SK-N-SH treated with all-trans-retinoic acid at 6 μM for 48 hours (cell line): Measurements from ENCODE around the gene CEBPB.

Source experiments
- ATAC-seq: fragments of 200-7000 bp; cut with Tn5 transposase; 3 replicates; pipeline ENCODE4 v1.9.1; 2020; ENCODE audit warnings: mild to moderate bottlenecking, moderate library complexity
- ARNTL ChIP-seq: fragments of 450-650 bp; formaldehyde crosslinking; IDR thresholded peaks from 2 replicates; pipeline ENCODE4 v1.5.0; 2020; ENCODE audit warnings: low read depth, mild to moderate bottlenecking, moderate library complexity, borderline replicate concordance
- BACH2 ChIP-seq: fragments of 250-450 bp; sonication (Bioruptor Pico); IDR thresholded peaks from 2 replicates; pipeline ENCODE4 v1.9.0; 2021; ENCODE audit warnings: mild to moderate bottlenecking, borderline replicate concordance
- CSDC2 ChIP-seq: fragments of 250-450 bp; sonication (Bioruptor Pico); IDR thresholded peaks from 2 replicates; pipeline ENCODE4 v1.5.0; 2020; ENCODE audit warnings: mild to moderate bottlenecking, moderate library complexity
- CSRNP3 ChIP-seq: fragments of 250-450 bp; sonication (Bioruptor Pico); IDR thresholded peaks from 2 replicates; pipeline ENCODE4 v1.5.1; 2021; ENCODE audit warnings: mild to moderate bottlenecking, moderate library complexity
- ESRRG ChIP-seq: fragments of 250-450 bp; sonication (Bioruptor Pico); IDR thresholded peaks from 2 replicates; pipeline ENCODE4 v1.6.1; 2021; ENCODE audit warnings: mild to moderate bottlenecking
- GLIS3 ChIP-seq: fragments of 250-450 bp; sonication (Bioruptor Pico); IDR thresholded peaks from 2 replicates; pipeline ENCODE4 v1.5.0; 2020; ENCODE audit warnings: mild to moderate bottlenecking, moderate library complexity
- ISL1 ChIP-seq: fragments of 250-450 bp; sonication (Bioruptor Pico); IDR thresholded peaks from 2 replicates; pipeline ENCODE4 v2.1.2; 2022; ENCODE audit warnings: mild to moderate bottlenecking, moderate library complexity
- OSR1 ChIP-seq: fragments of 250-450 bp; sonication (Bioruptor Pico); IDR thresholded peaks from 2 replicates; pipeline ENCODE4 v1.8.0; 2022; ENCODE audit warnings: moderate library complexity, mild to moderate bottlenecking, inconsistent platforms
- PATZ1 ChIP-seq: fragments of 250-450 bp; sonication (Bioruptor Pico); IDR thresholded peaks from 2 replicates; pipeline ENCODE4 v1.8.0; 2020; ENCODE audit warnings: mild to moderate bottlenecking, moderate library complexity, borderline replicate concordance
- POU6F1 ChIP-seq: fragments of 250-450 bp; sonication (Bioruptor Pico); IDR thresholded peaks from 2 replicates; pipeline ENCODE4 v1.8.0; 2021; ENCODE audit warnings: low read depth, mild to moderate bottlenecking, moderate library complexity, borderline replicate concordance
- PPARA ChIP-seq: fragments of 250-450 bp; sonication (Bioruptor Pico); IDR thresholded peaks from 2 replicates; pipeline ENCODE4 v1.5.0; 2020; ENCODE audit warnings: mild to moderate bottlenecking, borderline replicate concordance
- RARB ChIP-seq: fragments of 250-450 bp; sonication (Bioruptor Pico); IDR thresholded peaks from 2 replicates; pipeline ENCODE4 v1.8.0; 2021; ENCODE audit warnings: mild to moderate bottlenecking, moderate library complexity
- SNAI2 ChIP-seq: fragments of 250-450 bp; sonication (Bioruptor Pico); IDR thresholded peaks from 2 replicates; pipeline ENCODE4 v1.5.0; 2020; ENCODE audit warnings: mild to moderate bottlenecking, moderate library complexity
- TCF4 ChIP-seq: fragments of 250-450 bp; sonication (Bioruptor Pico); IDR thresholded peaks from 2 replicates; pipeline ENCODE4 v1.8.0; 2021; ENCODE audit warnings: mild to moderate bottlenecking, moderate library complexity, borderline replicate concordance
- TOX ChIP-seq: fragments of 250-450 bp; sonication (Bioruptor Pico); IDR thresholded peaks from 2 replicates; pipeline ENCODE4 v1.8.0; 2021; ENCODE audit warnings: mild to moderate bottlenecking, moderate library complexity, borderline replicate concordance
- TSHZ2 ChIP-seq: fragments of 250-450 bp; sonication (Bioruptor Pico); IDR thresholded peaks from 2 replicates; pipeline ENCODE4 v1.5.0; 2020; ENCODE audit warnings: mild to moderate bottlenecking, moderate library complexity
- ZC3H10 ChIP-seq: fragments of 250-450 bp; sonication (Bioruptor Pico); IDR thresholded peaks from 2 replicates; pipeline ENCODE4 v1.5.1; 2021; ENCODE audit warnings: mild to moderate bottlenecking, moderate library complexity
- ZFP3 ChIP-seq: fragments of 250-450 bp; sonication (Bioruptor Pico); IDR thresholded peaks from 2 replicates; pipeline ENCODE4 v1.5.0; 2020; ENCODE audit warnings: mild to moderate bottlenecking, moderate library complexity
- ZFP30 ChIP-seq: fragments of 450-650 bp; formaldehyde crosslinking; IDR thresholded peaks from 2 replicates; pipeline ENCODE4 v1.5.0; 2022; ENCODE audit warnings: mild to moderate bottlenecking, moderate library complexity
- ZNF565 ChIP-seq: fragments of 450-650 bp; formaldehyde crosslinking; conservative IDR thresholded peaks from 2 replicates; pipeline ENCODE4 v1.5.0; 2020; ENCODE audit warnings: low read depth, mild to moderate bottlenecking, moderate library complexity
- ZNF70 ChIP-seq: fragments of 450-650 bp; formaldehyde crosslinking; IDR thresholded peaks from 2 replicates; pipeline ENCODE4 v1.5.0; 2020; ENCODE audit warnings: mild to moderate bottlenecking, moderate library complexity
- ZNF8 ChIP-seq: fragments of 450-650 bp; formaldehyde crosslinking; IDR thresholded peaks from 2 replicates; pipeline ENCODE4 v1.5.0; 2020; ENCODE audit warnings: mild to moderate bottlenecking, moderate library complexity

CEBPB gene

GRCh38 chr20:50194422-50194830, 3.8 kb downstream of the CEBPB start:
- TF ChIP-seq ZFP3 (CRISPR knock-in tag) (0 out of 2 replicates have a peak, but pooled peaks have one; percentile 52), CSRNP3 (CRISPR knock-in tag) (no peak)
- no peak for ATAC-seq

GRCh38 chr20:50194831-50195523, 4.3 kb downstream of the CEBPB start:
- TF ChIP-seq TCF4 (CRISPR knock-in tag), result no peak
- TF ChIP-seq ZFP3 (CRISPR knock-in tag), result no peak
- no peak for TF ChIP-seq ZC3H10 (CRISPR knock-in tag)
- TF ChIP-seq OSR1, result no peak
- no peak for TF ChIP-seq GLIS3 (CRISPR knock-in tag)
- TF ChIP-seq ZNF565 (CRISPR knock-in tag), result no peak
- TF ChIP-seq, all 23 proteins: peak for 0
- no peak for ATAC-seq

- TF ChIP-seq POU6F1 (CRISPR knock-in tag), result no peak
- TF ChIP-seq ESRRG, result no peak
- no peak for TF ChIP-seq PPARA (CRISPR knock-in tag)
- no peak for TF ChIP-seq TSHZ2 (CRISPR knock-in tag)
- no peak for TF ChIP-seq OSR1
- TF ChIP-seq BACH2, result no peak
- TF ChIP-seq TOX, result no peak
- TF ChIP-seq TCF4 (CRISPR knock-in tag), result no peak
- no peak for TF ChIP-seq ZC3H10 (CRISPR knock-in tag)
- TF ChIP-seq SNAI2 (CRISPR knock-in tag), result no peak
- no peak for TF ChIP-seq CSRNP3 (CRISPR knock-in tag)
- no peak for TF ChIP-seq RARB (CRISPR knock-in tag)
- no peak for TF ChIP-seq ARNTL (CRISPR knock-in tag)
- TF ChIP-seq CSDC2, result no peak
- no peak for TF ChIP-seq ZNF8 (CRISPR knock-in tag)
- no peak for TF ChIP-seq GLIS3 (CRISPR knock-in tag)
- no peak for TF ChIP-seq ZFP3 (CRISPR knock-in tag)
- TF ChIP-seq, all 23 proteins: peak for 0
- ATAC-seq, result no peak
Measured at GRCh38 chr20:50195524-50196120, 5.0 kb downstream of the CEBPB start.

- ATAC-seq, result no peak
- TF ChIP-seq ZC3H10 (CRISPR knock-in tag) (no peak), GLIS3 (CRISPR knock-in tag) (no peak), PPARA (CRISPR knock-in tag) (no peak), TOX (no peak), ZNF565 (CRISPR knock-in tag) (no peak), SNAI2 (CRISPR knock-in tag) (no peak), ISL1 (no peak), TCF4 (CRISPR knock-in tag) (no peak), ZNF70 (no peak), ZFP30 (CRISPR knock-in tag) (no peak), PATZ1 (CRISPR knock-in tag) (no peak), TSHZ2 (CRISPR knock-in tag) (no peak), ESRRG (no peak)
Measured at GRCh38 chr20:50196248-50196647, 5.6 kb downstream of the CEBPB start.
